ENCODE results near the gene APOF.
"Not testable (repeated sequence)": the region's sequence is repeated elsewhere in the genome, so short reads cannot be mapped to it uniquely, and the experiment has no call there.

APOF gene

DNA sequence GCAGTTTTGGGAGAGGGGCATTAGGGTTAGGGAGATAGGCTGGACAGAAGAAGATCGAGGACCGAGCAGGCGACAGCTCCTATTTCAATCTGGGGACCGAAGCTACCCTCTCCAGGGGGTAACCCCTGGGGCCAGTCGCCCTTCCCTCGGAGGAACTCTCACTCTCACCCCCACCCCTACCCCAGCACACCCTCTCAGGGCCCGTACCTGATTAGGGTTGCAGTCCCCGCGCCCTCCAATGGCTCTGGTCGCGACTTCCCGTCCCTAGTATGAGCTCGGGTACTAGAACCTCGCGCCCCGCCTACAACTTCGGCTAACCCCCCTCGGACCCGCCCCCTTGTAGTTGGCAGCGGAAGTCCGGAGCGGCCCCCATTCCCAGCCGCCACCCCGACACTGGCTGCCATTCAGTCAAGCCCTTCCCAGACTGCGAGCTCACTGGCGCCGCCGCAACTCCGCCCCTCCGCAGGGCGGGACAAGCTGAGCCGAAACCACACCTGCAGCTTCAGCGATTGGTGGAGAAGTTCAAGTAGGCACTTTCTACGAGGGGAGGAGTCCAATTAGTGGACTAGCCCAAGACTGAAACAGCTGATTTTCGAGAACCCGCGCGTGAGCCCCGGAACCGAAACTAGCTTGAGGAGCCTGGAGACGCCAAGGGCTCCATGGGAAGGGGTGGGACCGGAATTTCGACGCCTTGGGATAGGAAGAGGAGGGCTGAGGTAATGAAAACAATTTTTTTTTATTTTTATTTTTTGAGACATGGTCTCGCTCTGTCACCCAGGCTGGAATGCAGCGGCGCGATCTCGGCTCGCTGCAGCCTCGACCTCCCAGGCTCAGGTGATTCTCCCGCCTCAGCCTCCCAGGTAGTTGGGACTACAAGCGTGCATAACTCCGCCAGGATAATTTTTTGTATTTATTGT is 2.5 kb downstream of the APOF start, which contains the start of gene STAT2:
STAT2 (minus strand) TSS at position 257 of the 917 bp plus-strand sequence. CDS start 3,536 bp downstream, outside the sequence.
- peak within 1 kb of the TSS; percentile 94 for H3K9ac ChIP-seq (ENCODE audit: low read depth, low read length)
- H3K4me2 ChIP-seq (ENCODE audit: low read length), result peak within 1 kb of the TSS; percentile 90
- H3K36me3 ChIP-seq (ENCODE audit: insufficient read depth, low read length), result peaks cover 13% of the 10 kb centered on the region
- H3K27me3 ChIP-seq (ENCODE audit: control insufficient read depth, insufficient read depth, low read length), result no peaks in the 10 kb centered on the region
- peaks cover 18% of the 10 kb centered on the region for H3K4me1 ChIP-seq (ENCODE audit: control insufficient read depth, insufficient read depth, low read length)
- peak within 1 kb of the TSS; percentile 85 for H3K4me3 ChIP-seq (ENCODE audit: low read length)
- H3K9me3 ChIP-seq (replicated peaks; ENCODE audit: low read length), result no peaks in the 10 kb centered on the region

DNA sequence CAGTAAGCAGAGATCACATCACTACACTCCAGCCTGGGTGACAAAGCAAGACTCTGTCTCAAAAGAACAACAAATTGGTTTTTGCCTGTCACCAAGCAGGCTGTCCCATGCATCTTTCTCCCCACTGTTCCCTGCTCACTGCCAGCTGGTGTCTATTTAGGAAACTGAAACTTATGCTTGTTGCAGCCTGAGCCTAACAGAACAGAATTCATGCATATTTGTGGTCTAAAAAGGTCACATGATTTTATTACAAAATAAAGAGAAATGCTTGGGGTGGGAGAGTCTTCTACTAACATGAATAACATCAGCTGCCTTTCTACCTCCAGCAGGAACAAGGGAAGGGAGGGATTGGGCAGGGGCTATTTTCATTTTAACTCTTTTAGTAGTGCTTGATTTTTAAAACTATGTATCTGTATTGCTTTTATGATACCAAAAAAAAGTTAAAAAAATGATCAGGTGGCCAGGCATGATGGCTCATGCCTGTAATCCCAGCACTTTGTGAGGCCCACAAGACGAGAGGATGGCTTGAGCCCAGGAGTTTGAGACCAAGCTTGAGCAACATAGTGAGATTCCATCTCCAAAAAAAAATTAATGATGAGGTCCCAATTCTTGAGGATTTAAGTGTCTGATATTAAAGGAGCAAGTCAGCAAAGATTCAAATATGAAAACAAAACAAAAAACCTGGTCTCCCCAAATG is 3.7 kb downstream of the APOF start:
- H3K4me3 ChIP-seq (ENCODE audit: low read length), result peak overlapping the region; percentile 85
- H3K36me3 ChIP-seq (ENCODE audit: insufficient read depth, low read length), result peaks cover 24% of the 10 kb centered on the region
- no peaks in the 10 kb centered on the region for H3K27me3 ChIP-seq (ENCODE audit: control insufficient read depth, insufficient read depth, low read length)
- H3K4me2 ChIP-seq (ENCODE audit: low read length), result peak overlapping the region; percentile 90
- H3K9me3 ChIP-seq (replicated peaks; ENCODE audit: low read length), result no peaks in the 10 kb centered on the region
- peak overlapping the region; percentile 94 for H3K9ac ChIP-seq (ENCODE audit: low read depth, low read length)
- H3K4me1 ChIP-seq (ENCODE audit: control insufficient read depth, insufficient read depth, low read length), result peaks cover 18% of the 10 kb centered on the region

DNA sequence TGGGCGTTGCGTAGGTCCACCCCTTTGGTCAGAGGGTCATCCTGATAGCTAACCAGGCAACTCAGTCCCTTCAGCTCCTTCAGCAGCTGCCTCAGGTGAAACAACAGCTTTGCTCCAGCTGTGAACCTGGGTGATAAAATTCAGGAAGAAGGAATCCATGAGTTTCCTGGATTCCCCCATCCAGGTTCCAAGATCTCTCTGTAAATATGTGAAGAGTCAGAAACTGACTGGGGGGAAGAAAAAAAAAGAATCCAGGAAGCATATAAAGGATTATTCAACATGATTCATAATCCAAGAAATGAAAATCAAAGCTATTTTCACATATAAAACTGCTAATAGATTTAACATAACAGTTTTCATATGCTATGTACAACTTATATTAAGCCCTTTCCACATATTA is 11.3 kb downstream of the APOF start:
- Histone ChIP-seq H3K9me3 (replicated peaks; ENCODE audit: low read length) (no peaks in the 10 kb centered on the region), H3K27me3 (ENCODE audit: control insufficient read depth, insufficient read depth, low read length) (no peaks in the 10 kb centered on the region), H3K4me3 (ENCODE audit: low read length) (no peak overlapping the region), H3K4me1 (ENCODE audit: control insufficient read depth, insufficient read depth, low read length) (no peaks in the 10 kb centered on the region), H3K36me3 (ENCODE audit: insufficient read depth, low read length) (peaks cover 76% of the 10 kb centered on the region), H3K9ac (ENCODE audit: low read depth, low read length) (no peak overlapping the region), H3K4me2 (ENCODE audit: low read length) (no peak overlapping the region)

DNA sequence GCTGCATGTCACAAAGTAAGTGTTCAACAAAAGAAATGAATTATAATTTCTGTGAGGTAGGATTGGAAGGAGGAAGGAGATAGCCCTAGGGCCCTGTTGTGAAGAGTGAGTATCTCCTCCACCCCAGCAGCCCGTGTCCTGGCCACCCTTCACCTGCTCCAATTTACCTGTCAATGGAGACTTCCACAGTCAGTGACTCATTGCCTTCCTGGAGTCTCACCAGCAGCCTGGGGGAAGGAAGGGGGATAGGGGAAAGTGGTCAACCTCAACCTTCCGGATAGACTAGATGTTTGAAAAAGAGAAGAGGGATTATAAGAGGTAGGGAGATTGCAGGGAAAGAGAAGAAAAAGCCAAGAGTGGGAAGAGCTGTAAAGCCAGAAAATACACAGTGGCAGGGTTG is 12.0 kb downstream of the APOF start:
- no peaks in the 10 kb centered on the region for H3K4me1 ChIP-seq (ENCODE audit: control insufficient read depth, insufficient read depth, low read length)
- H3K4me2 ChIP-seq (ENCODE audit: low read length), result no peak overlapping the region
- H3K4me3 ChIP-seq (ENCODE audit: low read length), result no peak overlapping the region
- H3K9ac ChIP-seq (ENCODE audit: low read depth, low read length), result no peak overlapping the region
- no peaks in the 10 kb centered on the region for H3K27me3 ChIP-seq (ENCODE audit: control insufficient read depth, insufficient read depth, low read length)
- peaks cover 76% of the 10 kb centered on the region for H3K36me3 ChIP-seq (ENCODE audit: insufficient read depth, low read length)
- no peaks in the 10 kb centered on the region for H3K9me3 ChIP-seq (replicated peaks; ENCODE audit: low read length)

DNA sequence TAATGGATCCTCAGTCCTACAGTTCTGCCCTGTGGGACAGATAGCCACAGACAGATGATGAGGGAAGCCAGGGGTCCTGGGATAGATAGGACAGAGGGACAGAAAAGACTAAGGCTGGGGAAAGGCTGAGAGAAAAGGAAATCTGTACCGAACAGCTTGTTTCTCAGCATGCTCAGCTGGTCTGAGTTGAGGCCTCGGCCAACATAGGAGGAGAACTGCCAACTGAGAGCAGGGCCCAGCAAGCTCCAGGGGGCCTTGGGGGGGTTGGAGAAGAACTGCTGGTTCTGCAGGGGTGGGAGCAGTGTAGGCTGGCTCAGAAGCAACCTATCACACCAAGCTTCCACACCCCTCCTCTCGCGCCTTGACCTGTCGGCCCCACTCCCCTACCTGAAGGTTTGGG is 13.9 kb downstream of the APOF start:
- no peaks in the 10 kb centered on the region for H3K4me1 ChIP-seq (ENCODE audit: control insufficient read depth, insufficient read depth, low read length)
- H3K4me3 ChIP-seq (ENCODE audit: low read length), result no peak overlapping the region
- H3K9me3 ChIP-seq (replicated peaks; ENCODE audit: low read length), result no peaks in the 10 kb centered on the region
- no peak overlapping the region for H3K9ac ChIP-seq (ENCODE audit: low read depth, low read length)
- no peaks in the 10 kb centered on the region for H3K27me3 ChIP-seq (ENCODE audit: control insufficient read depth, insufficient read depth, low read length)
- H3K36me3 ChIP-seq (ENCODE audit: insufficient read depth, low read length), result peaks cover 68% of the 10 kb centered on the region
- H3K4me2 ChIP-seq (ENCODE audit: low read length), result no peak overlapping the region

DNA sequence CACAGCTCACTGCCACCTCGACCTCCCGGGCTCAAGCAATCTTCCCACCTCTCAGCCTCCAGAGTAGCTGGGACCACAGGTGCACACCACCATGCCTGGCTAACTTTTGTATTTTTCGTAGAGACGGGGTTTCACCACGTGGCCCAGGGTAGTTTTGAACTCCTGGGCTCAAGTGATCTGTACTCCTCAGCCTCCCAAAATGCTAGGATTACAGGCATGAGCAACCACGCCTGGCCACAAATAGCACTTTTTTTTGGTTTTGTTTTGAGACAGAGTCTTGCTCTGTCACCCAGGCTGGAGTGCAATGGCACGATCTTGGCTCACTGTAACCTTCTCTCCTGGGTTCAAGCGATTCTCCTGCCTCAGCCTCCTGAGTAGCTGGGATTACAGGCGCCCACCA is 15.4 kb downstream of the APOF start:
- H3K4me3 ChIP-seq (ENCODE audit: low read length); H3K27me3 ChIP-seq (ENCODE audit: control insufficient read depth, insufficient read depth, low read length); H3K9me3 ChIP-seq (replicated peaks; ENCODE audit: low read length); H3K4me2 ChIP-seq (ENCODE audit: low read length); H3K4me1 ChIP-seq (ENCODE audit: control insufficient read depth, insufficient read depth, low read length); H3K9ac ChIP-seq (ENCODE audit: low read depth, low read length): not testable (repeated sequence)
- H3K36me3 ChIP-seq (ENCODE audit: insufficient read depth, low read length), result peaks cover 77% of the 10 kb centered on the region

DNA sequence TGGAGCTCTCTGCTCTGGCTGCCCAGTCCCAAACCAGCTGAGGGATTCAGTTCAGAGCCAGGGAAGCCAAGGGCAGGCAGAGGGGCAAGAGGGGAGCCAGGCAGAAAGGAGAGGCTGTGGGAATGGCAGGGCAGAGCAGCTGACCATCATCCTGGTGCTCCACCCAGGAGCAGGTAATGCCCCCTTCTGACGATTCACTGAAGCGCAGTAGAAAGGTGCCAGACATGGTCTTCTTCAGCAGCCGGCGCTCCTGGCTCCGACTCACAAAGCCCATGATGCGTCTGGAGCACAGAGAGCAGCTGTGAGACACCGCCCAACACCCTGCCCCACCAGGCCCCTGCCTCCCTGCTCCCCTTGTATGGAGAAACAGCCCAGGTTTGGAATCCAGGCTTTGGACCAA is 16.0 kb downstream of the APOF start:
- no peaks in the 10 kb centered on the region for H3K27me3 ChIP-seq (ENCODE audit: control insufficient read depth, insufficient read depth, low read length)
- no peak overlapping the region for H3K4me3 ChIP-seq (ENCODE audit: low read length)
- no peaks in the 10 kb centered on the region for H3K4me1 ChIP-seq (ENCODE audit: control insufficient read depth, insufficient read depth, low read length)
- no peaks in the 10 kb centered on the region for H3K9me3 ChIP-seq (replicated peaks; ENCODE audit: low read length)
- H3K36me3 ChIP-seq (ENCODE audit: insufficient read depth, low read length), result peaks cover 80% of the 10 kb centered on the region
- H3K9ac ChIP-seq (ENCODE audit: low read depth, low read length), result no peak overlapping the region
- H3K4me2 ChIP-seq (ENCODE audit: low read length), result no peak overlapping the region

DNA sequence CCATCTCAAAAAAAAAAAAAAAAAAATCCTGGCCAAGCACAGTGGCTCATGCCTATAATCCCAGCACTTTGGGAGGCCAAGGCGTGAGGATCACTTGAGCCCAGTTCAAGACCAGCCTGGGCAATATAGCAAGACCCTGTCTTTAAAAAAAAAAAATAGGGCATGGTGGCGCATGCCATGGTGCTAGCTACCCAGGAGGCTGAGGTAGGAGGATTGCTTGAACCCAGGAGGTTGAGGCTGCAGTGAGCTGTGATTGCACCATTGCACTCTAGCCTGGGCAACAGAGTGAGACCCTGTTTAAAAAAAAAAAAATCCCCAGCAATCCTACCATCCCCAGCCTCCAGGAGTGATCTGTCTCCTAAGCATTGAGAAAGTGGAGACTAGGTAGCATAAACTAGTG is 20.4 kb downstream of the APOF start:
- H3K4me3 ChIP-seq (ENCODE audit: low read length); H3K9me3 ChIP-seq (replicated peaks; ENCODE audit: low read length); H3K4me1 ChIP-seq (ENCODE audit: control insufficient read depth, insufficient read depth, low read length); H3K9ac ChIP-seq (ENCODE audit: low read depth, low read length); H3K27me3 ChIP-seq (ENCODE audit: control insufficient read depth, insufficient read depth, low read length); H3K4me2 ChIP-seq (ENCODE audit: low read length): not testable (repeated sequence)
- H3K36me3 ChIP-seq (ENCODE audit: insufficient read depth, low read length), result peaks cover 48% of the 10 kb centered on the region

DNA sequence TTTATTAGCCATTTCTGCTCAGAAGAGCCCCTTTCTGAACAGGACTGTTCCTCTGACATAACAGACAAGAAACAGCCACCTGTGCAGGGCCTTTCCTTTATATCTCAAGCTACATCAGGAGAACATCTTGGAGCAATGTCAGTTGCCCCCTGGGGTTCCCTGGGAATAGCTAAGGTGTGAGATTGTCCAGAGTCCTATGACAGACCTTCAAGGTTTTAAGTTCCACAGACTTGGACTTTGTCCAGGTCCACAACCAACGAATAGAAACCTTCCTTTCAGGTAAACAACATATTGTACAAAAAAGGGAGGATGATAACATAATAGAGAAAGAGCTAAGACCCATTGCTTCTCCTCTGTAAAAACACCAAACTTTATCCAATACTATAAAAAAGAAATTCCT is 21.0 kb downstream of the APOF start:
- no peak overlapping the region for H3K9ac ChIP-seq (ENCODE audit: low read depth, low read length)
- H3K4me2 ChIP-seq (ENCODE audit: low read length), result no peak overlapping the region
- H3K36me3 ChIP-seq (ENCODE audit: insufficient read depth, low read length), result peaks cover 43% of the 10 kb centered on the region
- H3K27me3 ChIP-seq (ENCODE audit: control insufficient read depth, insufficient read depth, low read length), result no peaks in the 10 kb centered on the region
- no peaks in the 10 kb centered on the region for H3K9me3 ChIP-seq (replicated peaks; ENCODE audit: low read length)
- H3K4me1 ChIP-seq (ENCODE audit: control insufficient read depth, insufficient read depth, low read length), result no peaks in the 10 kb centered on the region
- H3K4me3 ChIP-seq (ENCODE audit: low read length), result no peak overlapping the region

DNA sequence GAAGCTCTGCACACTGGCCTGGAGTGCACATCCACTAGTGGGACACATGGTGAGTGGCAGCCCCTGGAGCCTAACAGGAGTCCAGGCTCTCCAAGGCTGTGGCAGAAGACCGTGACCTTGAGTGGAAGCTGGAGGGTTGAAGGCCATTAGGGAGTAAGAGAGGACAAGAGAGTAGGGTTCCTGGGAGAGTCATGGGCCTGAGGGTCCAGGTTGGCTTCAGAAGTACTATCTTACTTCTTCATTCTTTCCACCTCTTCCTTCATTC is 23.6 kb downstream of the APOF start:
- peaks cover 28% of the 10 kb centered on the region for H3K36me3 ChIP-seq (ENCODE audit: insufficient read depth, low read length)
- H3K4me1 ChIP-seq (ENCODE audit: control insufficient read depth, insufficient read depth, low read length), result peaks cover 6% of the 10 kb centered on the region

DNA sequence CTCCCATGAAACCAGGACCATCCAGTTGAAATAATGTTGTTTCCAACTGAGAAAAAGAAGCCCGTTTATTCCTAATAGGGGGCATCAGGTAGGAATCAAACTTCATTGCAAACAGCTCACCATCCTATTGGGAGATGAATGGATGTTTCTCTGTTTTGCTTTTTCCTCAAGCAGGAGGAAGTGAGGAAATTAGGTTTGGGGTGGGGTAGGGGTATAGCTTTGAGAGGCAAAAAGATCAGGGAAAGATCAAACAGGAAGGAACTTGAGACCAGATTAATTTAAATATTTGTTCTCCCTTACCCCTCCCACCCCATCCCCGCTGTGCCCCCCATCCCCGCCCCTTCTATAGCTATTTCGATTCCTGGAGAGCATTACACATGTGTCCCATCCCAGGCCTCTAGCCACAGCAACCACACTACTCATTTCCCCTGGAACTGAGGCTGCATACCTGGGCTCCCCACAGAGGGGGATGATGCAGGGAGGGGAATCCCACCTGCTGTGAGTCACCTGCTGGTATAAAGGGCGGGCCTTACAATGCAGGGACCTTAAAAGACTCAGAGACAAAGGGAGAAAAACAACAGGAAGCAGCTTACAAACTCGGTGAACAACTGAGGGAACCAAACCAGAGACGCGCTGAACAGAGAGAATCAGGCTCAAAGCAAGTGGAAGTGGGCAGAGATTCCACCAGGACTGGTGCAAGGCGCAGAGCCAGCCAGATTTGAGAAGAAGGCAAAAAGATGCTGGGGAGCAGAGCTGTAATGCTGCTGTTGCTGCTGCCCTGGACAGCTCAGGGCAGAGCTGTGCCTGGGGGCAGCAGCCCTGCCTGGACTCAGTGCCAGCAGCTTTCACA is 24.1 kb downstream of the APOF start, which contains the start of gene IL23A:
IL23A (plus strand) TSS at position 577 of the 850 bp plus-strand sequence; CDS start at position 738, 161 bp downstream.
- H3K9ac ChIP-seq (ENCODE audit: low read depth, low read length), result no peak within 1 kb of the TSS
- no peak within 1 kb of the TSS for H3K4me2 ChIP-seq (ENCODE audit: low read length)
- H3K4me3 ChIP-seq (ENCODE audit: low read length), result no peak within 1 kb of the TSS
- no peaks in the 10 kb centered on the region for H3K27me3 ChIP-seq (ENCODE audit: control insufficient read depth, insufficient read depth, low read length)
- H3K9me3 ChIP-seq (replicated peaks; ENCODE audit: low read length), result no peaks in the 10 kb centered on the region
- peaks cover 22% of the 10 kb centered on the region for H3K36me3 ChIP-seq (ENCODE audit: insufficient read depth, low read length)
- peaks cover 6% of the 10 kb centered on the region for H3K4me1 ChIP-seq (ENCODE audit: control insufficient read depth, insufficient read depth, low read length)

More for the DNA sequence above, 23.6 kb downstream of the APOF start:
- H3K4me2 ChIP-seq (ENCODE audit: low read length), result no peak overlapping the region
- no peaks in the 10 kb centered on the region for H3K27me3 ChIP-seq (ENCODE audit: control insufficient read depth, insufficient read depth, low read length)
- no peaks in the 10 kb centered on the region for H3K9me3 ChIP-seq (replicated peaks; ENCODE audit: low read length)
- H3K9ac ChIP-seq (ENCODE audit: low read depth, low read length), result no peak overlapping the region
- H3K4me3 ChIP-seq (ENCODE audit: low read length), result no peak overlapping the region

Measured in skeletal muscle satellite cell (primary cell).